Measurements from ENCODE around the gene TAAR8.
"Not testable (repeated sequence)": the region's sequence is repeated elsewhere in the genome, so short reads cannot be mapped to it uniquely, and the experiment has no call there.

TAAR8 gene

DNA sequence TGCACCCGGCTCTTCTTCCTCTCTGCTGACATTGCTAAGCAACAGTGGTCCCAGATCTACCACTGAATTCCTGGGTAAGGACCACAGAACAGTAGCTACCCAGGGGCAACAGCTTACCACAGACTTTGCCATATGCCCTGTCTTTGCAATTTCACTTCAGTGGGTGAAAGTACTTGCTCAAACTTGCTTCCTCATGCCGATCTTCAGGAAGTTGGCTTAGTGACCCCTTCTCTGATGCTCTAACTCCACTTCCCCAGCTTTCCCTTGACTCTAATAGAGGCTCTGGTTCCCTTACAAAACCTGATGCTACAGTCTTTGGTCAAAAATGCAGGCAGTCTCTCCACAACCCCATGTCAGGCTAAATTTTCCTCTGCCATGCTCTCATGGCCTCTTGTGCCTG lies 40.4 kb downstream of the TAAR8 start:
- Histone ChIP-seq H3K27ac (ENCODE audit: low read length) (no peak overlapping the region), H3K27me3 (ENCODE audit: control insufficient read depth, insufficient read depth, low read length) (no peaks in the 10 kb centered on the region), H3K9ac (ENCODE audit: low read length) (no peak overlapping the region), H3K4me3 (ENCODE audit: low read length) (no peak overlapping the region), H3K9me3 (ENCODE audit: control insufficient read depth, low read depth, low read length) (no peaks in the 10 kb centered on the region), H3K36me3 (ENCODE audit: control insufficient read depth, low read depth, low read length) (no peaks in the 10 kb centered on the region), H3K4me1 (ENCODE audit: control insufficient read depth, low read depth, low read length) (no peaks in the 10 kb centered on the region)

DNA sequence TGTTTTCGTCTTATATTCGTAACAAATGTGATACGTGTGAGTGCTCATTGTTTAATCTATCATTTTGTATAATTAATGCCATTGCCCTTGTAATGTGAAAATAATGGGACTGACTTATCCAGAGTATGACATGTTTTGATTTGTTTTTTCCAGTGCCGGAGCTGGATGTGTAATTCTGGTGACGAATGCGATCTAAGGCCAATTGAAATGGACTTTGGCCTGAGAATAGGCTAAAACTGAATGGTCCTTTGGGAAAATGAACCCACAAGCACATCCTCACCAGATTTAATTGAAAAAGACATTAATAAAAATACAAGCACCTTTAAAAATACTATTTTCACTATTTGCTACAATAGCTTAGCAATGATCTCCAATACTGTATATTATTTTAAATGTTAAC lies 43.7 kb downstream of the TAAR8 start:
- Histone ChIP-seq H3K4me3 (ENCODE audit: low read length) (no peak overlapping the region), H3K36me3 (ENCODE audit: control insufficient read depth, low read depth, low read length) (no peaks in the 10 kb centered on the region), H3K4me1 (ENCODE audit: control insufficient read depth, low read depth, low read length) (no peaks in the 10 kb centered on the region), H3K27me3 (ENCODE audit: control insufficient read depth, insufficient read depth, low read length) (no peaks in the 10 kb centered on the region), H3K9ac (ENCODE audit: low read length) (no peak overlapping the region), H3K27ac (ENCODE audit: low read length) (no peak overlapping the region), H3K9me3 (ENCODE audit: control insufficient read depth, low read depth, low read length) (no peaks in the 10 kb centered on the region)

DNA sequence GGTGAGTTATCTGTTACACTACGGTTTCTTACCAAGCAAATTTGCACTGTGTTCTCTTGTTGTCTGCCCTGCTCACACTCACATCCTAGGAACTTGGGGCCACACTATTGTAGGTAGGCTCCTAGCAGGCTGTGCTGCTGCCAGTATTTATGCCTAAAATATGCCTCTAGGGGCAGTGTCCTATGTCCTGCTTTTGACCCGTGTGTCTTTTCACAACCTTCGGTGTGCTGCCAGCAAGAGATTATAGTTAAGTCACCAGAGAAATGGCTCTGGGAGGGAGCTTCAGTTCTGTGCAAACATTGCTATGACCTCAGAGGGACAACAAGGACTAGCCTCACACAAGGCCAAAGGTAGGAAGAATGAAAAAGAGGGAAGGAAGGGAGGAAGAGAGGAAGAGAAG lies 46.0 kb downstream of the TAAR8 start:
- H3K27me3 ChIP-seq (ENCODE audit: control insufficient read depth, insufficient read depth, low read length) = no peaks in the 10 kb centered on the region
- no peaks in the 10 kb centered on the region for H3K36me3 ChIP-seq (ENCODE audit: control insufficient read depth, low read depth, low read length)
- no peak overlapping the region for H3K9ac ChIP-seq (ENCODE audit: low read length)
- no peak overlapping the region for H3K27ac ChIP-seq (ENCODE audit: low read length)
- H3K4me1 ChIP-seq (ENCODE audit: control insufficient read depth, low read depth, low read length) = no peaks in the 10 kb centered on the region
- no peaks in the 10 kb centered on the region for H3K9me3 ChIP-seq (ENCODE audit: control insufficient read depth, low read depth, low read length)
- no peak overlapping the region for H3K4me3 ChIP-seq (ENCODE audit: low read length)

DNA sequence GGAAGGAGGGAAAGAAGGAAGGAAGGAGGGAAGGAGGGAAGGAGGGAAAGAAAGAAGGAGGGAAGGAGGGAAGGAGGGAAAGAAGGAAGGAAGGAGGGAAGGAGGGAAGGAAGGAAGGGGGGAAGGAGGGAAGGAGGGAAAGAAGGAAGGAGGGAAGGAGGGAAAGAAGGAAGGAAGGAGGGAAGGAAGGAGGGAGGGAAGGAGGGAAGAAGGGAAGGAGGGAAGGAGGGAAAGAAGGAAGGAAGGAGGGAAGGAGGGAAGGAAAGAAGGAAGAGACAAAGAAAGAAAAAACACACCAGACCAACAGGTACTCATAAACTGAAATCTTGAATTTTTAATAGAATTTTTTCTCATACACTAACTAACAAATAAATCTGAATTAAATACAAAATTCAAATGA lies 48.4 kb downstream of the TAAR8 start:
- not testable (repeated sequence) for H3K27me3 ChIP-seq (ENCODE audit: control insufficient read depth, insufficient read depth, low read length); H3K9me3 ChIP-seq (ENCODE audit: control insufficient read depth, low read depth, low read length); H3K4me1 ChIP-seq (ENCODE audit: control insufficient read depth, low read depth, low read length); H3K9ac ChIP-seq (ENCODE audit: low read length); H3K4me3 ChIP-seq (ENCODE audit: low read length); H3K36me3 ChIP-seq (ENCODE audit: control insufficient read depth, low read depth, low read length); H3K27ac ChIP-seq (ENCODE audit: low read length)

Measured in iPS-18a (cell line).